Esophagus squamous epithelium (tissue), 5 donors: ENCODE results near the gene COL18A1. TPM values are rescaled to one million over a fixed set of nuclear protein-coding genes. Genes with fewer than 3 reads are reported as not detected.

Experiments used
- DNase-seq: peaks from one replicate; lab custom pipeline; 2025; lab: John Stamatoyannopoulos, UW
- H3K27ac ChIP-seq, 4 donors: fragments of 200-600 bp; sonication (generic); one replicate each; pipeline ENCODE4 v1.5.1; 2016 to 2019; ENCODE audit warnings: mild to moderate bottlenecking in 1 of 4
- H3K27me3 ChIP-seq, 4 donors: fragments of 200-600 bp; sonication (generic); 1 replicate in 3 of 4; 2 replicates in 1 of 4; pipeline versions ENCODE4 v1.5.1 to v1.6.0; 2017 to 2021; ENCODE audit warnings: antibody characterized with exemption in 1 of 4
- H3K36me3 ChIP-seq, 3 donors: fragments of 200-600 bp; sonication (generic); one replicate each; pipeline ENCODE4 v1.5.1; 2016 to 2019
- H3K4me1 ChIP-seq, 3 donors: fragments of 200-600 bp; sonication (generic); one replicate each; pipeline ENCODE4 v1.5.1; 2017 to 2019
- H3K4me3 ChIP-seq, 4 donors: fragments of 200-600 bp; sonication (generic); 1 replicate in 3 of 4; 2 replicates in 1 of 4; pipeline ENCODE4 v1.5.1; 2016 to 2019; ENCODE audit warnings: mild to moderate bottlenecking in 2 of 4, moderate library complexity in 1 of 4
- H3K9me3 ChIP-seq, 3 donors: fragments of 200-600 bp; sonication (generic); one replicate each; pipeline ENCODE4 v1.5.1; 2016 to 2019
- CTCF ChIP-seq, 6 experiments: fragments of 450-650 bp in 4 of 6; fragments of 200-600 bp in 2 of 6; sonication (generic) in 2 of 6; IDR thresholded peaks; one replicate each; pipeline ENCODE4 v1.5.1; 2016 to 2019; ENCODE audit warnings: antibody characterized with exemption in 6 of 6, mild to moderate bottlenecking in 4 of 6, moderate library complexity in 4 of 6
- POLR2A ChIP-seq, 4 donors: fragments of 450-650 bp; IDR thresholded peaks; one replicate each; pipeline ENCODE4 v1.6.1; 2017; ENCODE audit warnings: antibody characterized with exemption in 4 of 4, mild to moderate bottlenecking in 4 of 4, moderate library complexity in 3 of 4
- WGBS, 2 donors: methylation state at CpG; one replicate each; pipeline ENCODE4 v1.1.5; 2018; 5-methylcytosine and 5-hydroxymethylcytosine counted together
- intact Hi-C: fragments of 100-400 bp; cut with DNase I; formaldehyde crosslinking; loops from one replicate; pipeline ENCODE4 v1.15.0; 2022
- total RNA-seq, 4 donors: library from RNA; depleted of rRNA; stranded (reverse); fragments of >200 nt; gene quantifications; one replicate each; pipeline ENCODE4 v1.1.0, GENCODE V29; 2016
- donor health status: DM: yes; HTN: yes; CAD: no.

COL18A1 gene
- total RNA-seq, 4 donors from 2014 or later, result 38.9 to 69.0 (median 52.5) TPM

DNA sequence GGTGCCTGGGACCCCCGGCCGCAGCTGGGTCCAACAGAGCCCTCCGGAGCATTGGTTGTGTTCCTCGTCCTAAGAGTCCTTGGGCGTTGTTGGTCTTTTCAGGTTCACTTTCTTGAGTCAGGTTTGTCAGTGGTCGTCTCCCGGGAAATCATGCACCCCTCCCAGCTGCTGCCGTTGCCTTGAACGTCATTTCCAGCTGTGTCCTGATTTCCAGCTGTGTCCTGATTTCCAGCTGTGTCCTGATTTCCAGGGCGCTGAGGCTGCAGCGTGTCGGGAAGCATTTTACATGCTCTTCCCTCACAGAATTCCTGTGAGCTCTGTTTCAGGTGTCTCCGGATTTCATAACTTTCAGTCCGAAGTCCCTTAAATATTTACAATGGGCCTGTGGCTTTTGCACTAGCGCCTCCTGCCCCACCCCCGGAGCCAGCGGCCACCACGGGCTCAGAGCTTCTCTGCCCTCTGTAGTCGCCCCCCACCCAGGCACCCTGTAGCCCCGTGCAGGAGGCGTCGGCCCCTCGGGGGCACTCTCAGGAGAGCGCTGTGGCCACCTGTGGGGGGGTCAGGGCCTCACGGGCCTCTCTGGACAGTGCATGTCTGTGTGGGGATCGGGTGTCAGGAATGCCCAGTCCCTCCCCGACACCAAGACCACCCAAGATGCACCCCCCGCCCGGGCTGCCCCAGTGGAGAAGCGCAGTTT is 66.7 kb downstream of the COL18A1 start:
- peaks cover 21 to 64% (median 35%) of the 10 kb centered on the region in 3 donors for H3K4me1 ChIP-seq
- 27 to 37% methylated on average over 14 to 17 of the region's 30 CpGs for WGBS, 2 donors
- peaks cover 0 to 16% (median 0%) of the 10 kb centered on the region in 4 donors for H3K27me3 ChIP-seq
- H3K4me3 ChIP-seq, result peak overlapping the region in 2 of 4 donors; percentile 4 to 45
- H3K27ac ChIP-seq, result peak overlapping the region; percentile 75 to 96 (median 90)
- TF ChIP-seq CTCF (IDR thresholded peaks at IDR 0.05) (no peak), POLR2A (IDR thresholded peaks at IDR 0.05) (no peak)
- no peak for DNase-seq
- H3K36me3 ChIP-seq, result peaks cover 0 to 42% (median 15%) of the 10 kb centered on the region in 3 donors
- intact Hi-C loops, result no loop called here
- no peaks in the 10 kb centered on the region for H3K9me3 ChIP-seq

DNA sequence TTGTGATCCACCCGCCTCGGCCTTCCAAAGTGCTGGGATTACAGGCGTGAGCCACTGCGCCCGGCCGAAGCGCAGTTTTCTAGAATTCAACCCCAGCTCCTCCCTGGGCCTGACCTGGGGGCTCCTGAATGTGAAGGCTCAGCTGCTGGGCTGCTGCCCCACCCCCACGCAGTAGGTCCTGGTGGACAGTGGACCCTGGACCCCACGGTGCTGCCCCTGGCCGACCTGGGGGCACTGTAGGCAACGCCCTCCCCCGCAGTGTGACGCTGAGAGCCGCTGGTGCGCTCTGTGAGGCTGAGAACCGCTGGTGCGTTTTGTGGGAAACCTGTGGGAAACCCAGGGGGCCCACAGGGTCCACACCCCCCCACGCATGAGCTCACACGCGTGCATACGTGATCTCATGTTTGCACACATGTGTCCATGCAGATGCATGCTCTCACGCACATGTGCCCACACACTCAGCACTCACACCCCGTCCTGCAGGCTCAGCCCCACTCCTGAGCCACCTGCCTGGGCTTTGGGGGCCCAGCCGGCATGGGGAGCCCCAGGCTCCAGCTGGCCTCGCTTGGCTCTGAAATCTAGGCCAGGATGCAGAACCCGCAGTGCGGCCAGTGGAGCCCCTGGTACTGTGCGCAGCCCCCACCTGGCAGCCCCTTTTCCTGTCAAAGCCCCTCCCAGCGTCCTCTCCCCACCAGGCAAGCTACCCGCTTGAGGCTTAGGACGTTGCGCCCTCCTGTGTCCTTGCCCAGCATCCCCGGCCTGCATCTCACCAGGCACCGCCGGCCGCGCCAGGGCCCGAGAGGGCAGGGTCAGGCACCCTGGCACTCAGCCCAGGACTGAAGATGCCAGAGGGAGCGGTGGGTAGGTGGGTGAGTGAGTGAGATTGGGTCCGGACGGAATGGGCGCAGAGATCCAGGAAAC is 67.7 kb downstream of the COL18A1 start:
- intact Hi-C loops, result no loop called here
- peak overlapping the region in 2 of 4 donors; percentile 75 to 91 for H3K27ac ChIP-seq
- no peak for DNase-seq
- no peak for TF ChIP-seq POLR2A (IDR thresholded peaks at IDR 0.05)
- no peak for TF ChIP-seq CTCF (IDR thresholded peaks at IDR 0.05)
- peaks cover 5 to 47% (median 15%) of the 10 kb centered on the region in 3 donors for H3K36me3 ChIP-seq
- no peak overlapping the region for H3K4me3 ChIP-seq
- 87 to 91% methylated on average over 13 to 15 of the region's 42 CpGs for WGBS, 2 donors
- peaks cover 25 to 59% (median 39%) of the 10 kb centered on the region in 3 donors for H3K4me1 ChIP-seq
- no peaks in the 10 kb centered on the region for H3K9me3 ChIP-seq
- peaks cover 0 to 5% (median 0%) of the 10 kb centered on the region in 4 donors for H3K27me3 ChIP-seq

GRCh38 chr21:45473496-45474322 is 68.7 kb downstream of the COL18A1 start:
- 89 to 91% methylated on average over 6 to 14 of the region's 24 CpGs for WGBS, 2 donors
- no peak overlapping the region for H3K4me3 ChIP-seq
- H3K9me3 ChIP-seq, result no peaks in the 10 kb centered on the region
- peaks cover 5 to 47% (median 15%) of the 10 kb centered on the region in 3 donors for H3K36me3 ChIP-seq
- no peaks in the 10 kb centered on the region for H3K27me3 ChIP-seq
- intact Hi-C loops, result no loop called here
- H3K27ac ChIP-seq, result no peak overlapping the region
- peaks cover 31 to 58% (median 41%) of the 10 kb centered on the region in 3 donors for H3K4me1 ChIP-seq
- DNase-seq, result no peak
- TF ChIP-seq CTCF (IDR thresholded peaks at IDR 0.05) (no peak), POLR2A (IDR thresholded peaks at IDR 0.05) (no peak)

- intact Hi-C loops, result no loop called here
- WGBS, 2 donors, result 86 to 100% methylated on average over 2 to 4 of the region's 18 CpGs
- TF ChIP-seq POLR2A (IDR thresholded peaks at IDR 0.05) (no peak), CTCF (IDR thresholded peaks at IDR 0.05) (no peak)
- Histone ChIP-seq H3K27ac (no peak overlapping the region), H3K27me3 (no peaks in the 10 kb centered on the region), H3K4me1 (peaks cover 31 to 51% (median 39%) of the 10 kb centered on the region in 3 donors), H3K4me3 (no peak overlapping the region), H3K9me3 (no peaks in the 10 kb centered on the region), H3K36me3 (peaks cover 5 to 48% (median 15%) of the 10 kb centered on the region in 3 donors)
- DNase-seq, result no peak
Observed at GRCh38 chr21:45474323-45474950, 69.5 kb downstream of the COL18A1 start.
